Ramos (cell line): ENCODE measurements around the gene CXCL14.

ENCODE experiments used
- in situ Hi-C: fragments of 300-500 bp; cut with MboI; formaldehyde crosslinking; loops from one replicate; pipeline ENCODE4 v1.14.3; 2022; ENCODE audit warnings: low sequenced_read_pairs; ENCODE audit not compliant: unreplicated experiment

Gene CXCL14

DNA sequence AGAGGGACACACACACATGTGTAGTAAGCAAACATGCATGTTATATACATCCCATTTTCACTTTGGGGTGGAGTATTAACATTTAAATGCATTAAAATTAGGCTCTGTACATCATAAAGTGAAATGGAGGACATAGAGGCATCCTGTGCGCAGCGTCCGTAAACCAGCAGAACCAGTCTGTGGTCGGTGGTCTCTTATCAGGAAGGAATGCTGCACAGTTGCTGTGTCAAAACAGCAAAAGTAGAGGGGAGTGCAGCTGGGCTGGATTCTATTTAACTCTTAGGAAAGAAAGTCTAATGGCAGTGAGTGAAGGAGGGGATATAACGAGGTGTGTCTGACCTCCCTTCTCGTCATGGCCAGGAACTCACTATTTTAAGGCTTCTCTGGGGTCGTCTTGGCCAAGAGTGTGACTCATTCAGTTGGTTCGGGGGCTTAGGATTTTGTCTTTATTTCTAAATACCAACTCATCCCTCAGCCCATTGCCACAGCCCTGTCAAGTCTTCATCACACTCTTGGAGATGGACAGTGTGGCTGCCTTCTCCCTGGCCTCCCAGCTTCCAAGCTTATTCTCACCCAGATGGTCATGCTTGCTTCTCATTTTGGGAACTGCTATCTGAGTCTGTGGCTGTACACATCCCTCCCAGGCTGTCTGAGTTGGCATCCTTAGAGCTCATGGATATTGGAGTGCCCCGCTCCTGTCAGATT is 20.1 kb upstream of the CXCL14 start:
- in situ Hi-C loops = no loop called here

DNA sequence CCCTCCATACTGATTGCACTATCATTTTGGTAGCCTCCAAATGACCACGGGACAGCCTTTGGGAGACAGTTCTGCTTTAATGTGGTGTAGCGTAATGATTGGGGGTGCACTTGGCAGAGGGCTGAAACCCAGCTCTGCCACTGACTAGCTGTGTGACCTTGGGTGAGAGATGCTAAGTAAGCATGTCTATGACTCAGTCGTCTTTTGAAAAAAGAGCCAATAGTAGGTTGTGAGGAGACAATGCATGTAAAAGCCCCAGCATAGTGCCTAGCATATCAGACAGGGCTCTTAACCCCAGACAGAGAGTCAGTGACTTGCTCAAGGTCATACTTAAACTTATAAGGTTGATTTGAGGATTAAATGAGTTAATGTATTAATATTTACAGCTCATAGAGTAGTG is 18.0 kb upstream of the CXCL14 start:
- in situ Hi-C loops = no loop called here

DNA sequence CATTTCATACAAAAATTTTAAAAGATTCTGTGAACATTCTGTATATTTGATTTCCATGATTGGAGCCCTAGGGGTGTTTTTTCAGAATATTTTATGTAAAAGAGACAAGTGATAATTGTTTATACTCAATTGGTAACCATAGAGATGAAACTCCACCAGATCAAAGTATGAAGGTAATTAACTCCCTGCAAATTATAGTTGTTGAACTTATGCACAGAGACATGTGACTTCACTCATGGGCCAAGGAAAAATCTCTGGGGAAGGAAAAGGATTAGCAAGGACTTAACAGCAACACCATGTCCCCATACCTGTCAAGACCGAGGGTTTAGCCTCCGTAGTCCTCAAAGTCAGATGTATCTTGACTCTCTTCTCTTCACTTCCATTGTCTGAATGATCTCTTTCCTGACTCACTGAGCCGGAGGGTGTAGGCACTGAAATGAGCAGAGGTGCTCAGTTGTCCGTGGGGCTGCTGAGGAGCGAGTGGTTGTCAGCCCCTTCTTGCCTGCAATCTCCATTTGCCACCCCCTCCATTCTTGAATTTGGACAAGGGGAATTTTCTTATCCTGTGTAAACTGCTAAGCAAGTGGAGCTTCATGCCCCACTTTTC is 17.5 kb upstream of the CXCL14 start:
- in situ Hi-C loops = no loop called here

- in situ Hi-C loops = no loop called here
Observed at GRCh38 chr5:135594416-135594960, 15.7 kb upstream of the CXCL14 start.

DNA sequence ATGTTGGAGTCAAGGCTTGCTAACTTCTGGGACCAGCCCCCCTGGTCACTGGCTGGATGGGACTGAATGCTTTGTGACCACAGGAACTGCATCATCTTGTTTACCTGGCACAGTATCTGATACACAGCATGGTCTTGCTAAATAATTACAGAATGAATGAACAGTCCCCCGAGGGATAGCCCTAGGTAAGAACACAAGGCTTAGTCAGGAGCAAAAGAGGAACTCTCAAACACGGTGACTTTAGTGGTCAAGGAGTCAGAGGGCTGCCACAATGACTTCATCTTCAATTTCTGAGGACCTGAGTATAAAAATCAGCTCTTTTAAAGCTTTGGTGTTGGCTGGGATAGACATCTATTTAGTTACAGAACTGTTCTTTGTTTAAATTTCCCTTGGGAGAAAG is 15.1 kb upstream of the CXCL14 start:
- in situ Hi-C loops = no loop called here

- in situ Hi-C loops = no loop called here
Observed at GRCh38 chr5:135593141-135593540, 14.3 kb upstream of the CXCL14 start.

GRCh38 chr5:135592312-135593045 is 13.7 kb upstream of the CXCL14 start:
- in situ Hi-C loops = no loop called here

- in situ Hi-C loops = no loop called here
Observed at GRCh38 chr5:135591277-135591676, 12.5 kb upstream of the CXCL14 start.

GRCh38 chr5:135589152-135589551 is 10.4 kb upstream of the CXCL14 start:
- in situ Hi-C loops = no loop called here

DNA sequence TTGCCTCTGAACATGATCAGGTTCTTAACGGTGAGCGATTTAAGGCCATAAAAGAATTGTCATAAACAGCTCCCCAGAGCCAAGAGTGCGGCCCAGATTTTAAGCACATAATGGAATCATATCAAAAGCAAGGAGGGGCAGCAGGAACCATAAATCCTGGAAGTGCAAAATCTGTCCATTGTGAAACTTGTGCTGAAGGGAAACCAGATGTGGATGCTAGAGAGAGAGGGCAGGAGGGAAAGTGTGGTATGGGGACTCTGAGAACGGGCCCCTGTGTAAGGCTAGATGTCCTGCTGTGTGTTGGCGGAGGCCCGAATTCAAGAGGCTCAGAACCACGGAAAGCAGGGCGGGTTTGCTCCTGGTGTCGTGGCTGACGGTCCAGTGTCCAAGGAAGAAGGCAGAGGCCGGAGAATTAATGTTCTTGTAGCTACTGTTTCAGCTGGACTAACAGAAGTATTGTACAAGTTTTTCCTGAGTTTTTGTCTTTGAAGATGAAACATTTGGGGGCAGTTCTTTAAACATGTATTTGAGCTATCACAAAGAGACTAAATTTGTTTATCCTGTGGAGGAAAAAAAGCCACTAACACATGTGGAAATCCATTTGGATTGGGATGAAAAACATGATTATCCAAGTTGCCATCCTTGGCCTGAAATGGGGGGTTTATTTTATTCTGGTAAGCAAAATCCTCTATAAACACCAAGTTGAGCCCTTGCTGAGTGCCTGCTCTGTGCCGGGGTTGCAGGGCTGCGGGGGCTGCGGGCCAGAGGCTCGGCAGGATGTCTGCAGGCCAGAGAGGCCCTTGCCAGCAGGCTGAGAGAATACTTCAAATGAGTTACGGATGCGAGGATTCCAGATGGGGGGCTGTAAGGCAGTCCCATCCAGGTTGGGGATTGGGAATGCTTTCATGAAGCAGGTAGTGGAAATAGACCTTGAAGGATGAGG is 9.2 kb upstream of the CXCL14 start:
- in situ Hi-C loops = no loop called here

DNA sequence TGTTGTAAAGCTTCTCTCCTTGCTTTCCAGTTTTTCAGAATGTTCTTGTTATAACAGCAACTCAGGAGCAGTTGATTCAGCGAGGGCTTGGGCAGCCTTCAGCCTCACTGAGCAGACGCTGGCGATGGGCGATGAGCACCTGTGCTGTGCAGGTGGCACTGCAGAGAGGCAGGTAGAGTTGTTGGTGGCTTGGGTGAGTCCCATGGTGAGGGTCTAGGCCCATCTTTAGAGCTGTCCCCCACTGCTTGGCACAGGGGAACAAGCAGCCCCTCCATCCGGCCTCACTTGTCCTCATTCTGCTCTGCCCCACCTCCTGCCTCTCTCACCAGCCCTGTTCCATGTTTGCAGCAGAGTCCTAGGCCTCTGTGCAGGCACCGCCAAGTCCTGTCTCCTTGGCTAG is 6.1 kb upstream of the CXCL14 start:
- in situ Hi-C loops = no loop called here

DNA sequence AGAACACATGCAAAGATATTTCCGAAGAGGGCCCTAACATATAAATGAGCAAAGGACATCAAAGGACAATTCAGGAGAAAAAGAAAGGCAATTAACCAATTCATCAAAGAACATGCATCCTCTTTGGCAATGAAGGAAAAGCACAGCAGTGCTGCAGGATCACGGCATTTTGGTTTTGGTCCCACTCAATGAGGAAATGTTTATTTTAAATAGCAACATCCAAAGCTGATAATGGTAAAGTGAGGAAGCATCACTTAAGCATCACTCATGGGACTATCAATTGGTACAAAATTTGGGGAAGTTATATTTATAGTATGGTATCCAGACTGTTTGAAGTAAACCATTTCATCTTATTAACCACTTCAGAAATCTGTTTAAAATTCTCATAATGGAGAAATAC is 5.5 kb upstream of the CXCL14 start:
- in situ Hi-C loops = no loop called here

- in situ Hi-C loops = no loop called here
Observed at GRCh38 chr5:135582099-135582781, 3.4 kb upstream of the CXCL14 start.

- in situ Hi-C loops = no loop called here
Observed at GRCh38 chr5:135578305-135578684, 496 bp downstream of the CXCL14 start.

DNA sequence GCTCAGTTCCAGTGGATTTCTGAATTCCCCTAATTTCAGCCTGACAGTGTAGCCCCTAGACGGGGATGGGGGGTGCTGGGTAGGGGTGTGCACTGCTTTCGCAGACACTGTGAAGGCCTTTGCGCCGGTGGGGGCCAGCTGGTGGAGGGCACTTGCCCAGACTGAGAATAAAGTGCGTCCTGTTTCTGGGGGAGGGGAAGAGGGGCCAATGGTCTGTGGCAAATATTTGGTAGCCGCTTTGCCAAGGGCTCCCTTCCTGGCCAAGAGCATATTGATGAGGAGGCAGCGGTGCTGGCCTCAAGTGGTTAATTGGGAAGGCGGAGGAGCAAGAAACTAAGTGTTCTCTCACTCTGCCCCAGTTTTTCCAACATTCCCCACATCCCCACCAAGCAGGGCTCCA is 1.4 kb downstream of the CXCL14 start:
- in situ Hi-C loops = no loop called here

DNA sequence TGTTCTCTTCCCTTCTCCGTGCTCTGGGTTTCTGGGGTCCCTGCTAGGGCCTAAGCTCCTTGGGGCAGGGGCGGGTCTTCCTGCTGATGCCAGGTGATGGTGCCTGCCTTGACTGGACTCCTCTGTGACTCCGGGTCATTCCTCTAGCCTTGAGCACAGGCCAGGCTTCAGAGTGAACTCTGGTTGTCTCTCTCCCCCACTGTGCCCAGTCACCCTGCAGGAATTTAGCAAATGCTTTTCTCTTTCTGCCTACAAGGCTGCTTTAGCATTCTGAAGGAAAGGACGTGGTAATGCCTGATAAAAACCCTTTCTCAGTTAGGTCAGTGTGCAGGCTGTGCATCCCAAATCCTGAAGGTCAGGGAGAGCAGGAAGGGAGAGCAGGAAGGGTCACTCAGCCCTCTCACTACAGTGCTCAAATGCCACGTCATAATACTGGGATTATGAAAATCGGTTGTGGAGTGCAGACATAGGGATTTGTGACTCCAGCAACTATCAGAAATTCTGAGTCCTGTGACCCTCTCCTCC is 2.7 kb downstream of the CXCL14 start:
- in situ Hi-C loops = no loop called here

DNA sequence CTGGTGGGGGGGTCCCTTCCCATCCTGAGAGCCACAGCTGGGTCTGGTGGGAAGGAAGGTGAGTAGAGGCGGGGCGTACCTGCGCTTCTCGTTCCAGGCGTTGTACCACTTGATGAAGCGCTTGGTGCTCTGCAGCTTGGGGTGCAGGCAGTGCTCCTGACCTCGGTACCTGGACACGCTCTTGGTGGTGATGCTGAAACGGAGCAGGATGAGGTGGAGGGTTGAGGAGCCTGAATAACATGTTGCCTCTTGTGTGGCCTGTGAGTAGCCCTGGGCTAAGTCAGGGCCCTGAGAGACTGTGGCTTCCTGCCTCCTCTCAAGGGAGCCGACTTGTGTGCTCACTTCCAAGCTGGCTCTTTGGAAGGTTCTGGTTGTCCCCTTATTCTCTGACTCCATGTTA is 4.3 kb downstream of the CXCL14 start:
- in situ Hi-C loops = no loop called here

DNA sequence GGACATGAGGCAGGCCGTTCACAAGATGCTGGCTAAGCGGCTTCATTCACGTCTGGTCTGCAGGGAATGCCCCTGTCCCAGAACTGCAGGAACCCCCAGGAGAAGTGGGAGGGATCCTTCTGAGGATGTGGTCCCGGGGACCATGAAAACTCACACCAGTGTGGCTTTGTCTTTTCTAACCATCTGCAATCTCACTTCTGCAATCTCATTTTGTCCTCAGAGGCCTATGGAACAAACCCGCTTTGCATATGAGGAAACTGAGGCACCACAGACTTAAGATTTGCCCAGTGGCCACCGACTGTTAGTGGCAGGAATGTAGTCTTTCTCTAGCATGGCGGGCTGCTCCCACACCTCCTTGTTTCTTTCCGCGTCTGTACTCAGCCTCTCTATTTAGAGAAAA is 6.9 kb downstream of the CXCL14 start:
- in situ Hi-C loops = no loop called here

- in situ Hi-C loops = no loop called here
Observed at GRCh38 chr5:135571066-135571609, 7.7 kb downstream of the CXCL14 start.
